ENCODE data around the gene PTPRCAP. TPM values are rescaled to one million over a fixed set of nuclear protein-coding genes. Genes with fewer than 3 reads are reported as not detected.

The PTPRCAP gene
- total RNA-seq, 1 experiment from 2014 or later = 1.7 TPM

GRCh38 chr11:67396587-67397389, 40.7 kb downstream of the PTPRCAP start:
- Histone ChIP-seq H4K5ac (ENCODE audit: insufficient read length, low read depth, low read length) (no peak overlapping the region), H2BK120ac (ENCODE audit: low read depth, low read length, poor library complexity, severe bottlenecking) (no peak overlapping the region), H3K14ac (ENCODE audit: insufficient read depth, low read length) (no peak overlapping the region), H3K79me1 (ENCODE audit: insufficient read depth, low read depth, low read length, poor library complexity, severe bottlenecking) (peaks cover 3% of the 10 kb centered on the region), H3K23me2 (ENCODE audit: insufficient read length, low read depth, low read length, poor library complexity, severe bottlenecking) (peaks cover 11% of the 10 kb centered on the region), H3K9ac (ENCODE audit: extremely low read depth, insufficient read length, low read length) (no peak overlapping the region), H3K56ac (ENCODE audit: insufficient read length, low read depth, low read length) (no peak overlapping the region), H4K20me1 (ENCODE audit: control insufficient read depth, insufficient read depth, insufficient read length) (no peaks in the 10 kb centered on the region), H2BK5ac (ENCODE audit: insufficient read length, low read length) (no peak overlapping the region), H3T11ph (ENCODE audit: low read length) (no peak overlapping the region), H3K27me3 (ENCODE audit: insufficient read depth, low read length) (no peaks in the 10 kb centered on the region), H2BK20ac (ENCODE audit: low read depth, low read length, poor library complexity, severe bottlenecking) (no peak overlapping the region), H3K4me1 (ENCODE audit: insufficient read depth, low read length) (peaks cover 2% of the 10 kb centered on the region; the same call in 1 of the 2 replicates), H2BK15ac (ENCODE audit: low read depth, low read length) (no peak overlapping the region), H3K4ac (ENCODE audit: low read depth, low read length) (no peak overlapping the region), H2AFZ (ENCODE audit: low read length) (no peak overlapping the region), H3K4me2 (ENCODE audit: insufficient read depth, insufficient read length, low read length) (no peak overlapping the region), H3K9me3 (ENCODE audit: control insufficient read depth, low read depth, low read length) (no peaks in the 10 kb centered on the region), H3K18ac (ENCODE audit: insufficient read length, low read depth, low read length) (no peak overlapping the region), H2AK5ac (ENCODE audit: insufficient read length, low read length) (no peak overlapping the region), H3K23ac (ENCODE audit: insufficient read length, low read depth, low read length) (no peak overlapping the region), H4K8ac (replicated peaks; ENCODE audit: insufficient read length, low read depth, low read length) (no peak overlapping the region), H4K91ac (ENCODE audit: insufficient read length, low read depth, low read length) (no peak overlapping the region), H2BK12ac (ENCODE audit: insufficient read length, low read depth, low read length) (no peak overlapping the region), H3K27ac (ENCODE audit: insufficient read length, low read depth, low read length) (no peak overlapping the region), H3K79me2 (ENCODE audit: insufficient read depth, low read length) (peaks cover 4% of the 10 kb centered on the region; the same call in 1 of the 2 replicates)
- peaks cover 23 to 25% of the 10 kb centered on the region in 2 experiments for H3K4me1 Mint-ChIP-seq
- peak; percentile 80 for DNase-seq
- peak overlapping the region in 1 of 2 experiments; percentile 67; a peak in 4 of 5 replicates for H3K4me3 Mint-ChIP-seq
- no peaks in the 10 kb centered on the region; a peak in 1 of 5 replicates for H3K9me3 Mint-ChIP-seq
- no CpG with 5 or more reads among the region's 13 CpGs for WGBS (ENCODE audit: extremely low coverage, insufficient read length, low lambda C conversion rate)
- TF ChIP-seq, protein P1, sequence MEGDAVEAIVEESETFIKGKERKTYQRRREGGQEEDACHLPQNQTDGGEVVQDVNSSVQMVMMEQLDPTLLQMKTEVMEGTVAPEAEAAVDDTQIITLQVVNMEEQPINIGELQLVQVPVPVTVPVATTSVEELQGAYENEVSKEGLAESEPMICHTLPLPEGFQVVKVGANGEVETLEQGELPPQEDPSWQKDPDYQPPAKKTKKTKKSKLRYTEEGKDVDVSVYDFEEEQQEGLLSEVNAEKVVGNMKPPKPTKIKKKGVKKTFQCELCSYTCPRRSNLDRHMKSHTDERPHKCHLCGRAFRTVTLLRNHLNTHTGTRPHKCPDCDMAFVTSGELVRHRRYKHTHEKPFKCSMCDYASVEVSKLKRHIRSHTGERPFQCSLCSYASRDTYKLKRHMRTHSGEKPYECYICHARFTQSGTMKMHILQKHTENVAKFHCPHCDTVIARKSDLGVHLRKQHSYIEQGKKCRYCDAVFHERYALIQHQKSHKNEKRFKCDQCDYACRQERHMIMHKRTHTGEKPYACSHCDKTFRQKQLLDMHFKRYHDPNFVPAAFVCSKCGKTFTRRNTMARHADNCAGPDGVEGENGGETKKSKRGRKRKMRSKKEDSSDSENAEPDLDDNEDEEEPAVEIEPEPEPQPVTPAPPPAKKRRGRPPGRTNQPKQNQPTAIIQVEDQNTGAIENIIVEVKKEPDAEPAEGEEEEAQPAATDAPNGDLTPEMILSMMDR (conservative IDR thresholded peaks at IDR 0.05) = no peak
- peaks cover 21 to 57% (median 51%) of the 10 kb centered on the region in 3 experiments for H3K36me3 Mint-ChIP-seq (ENCODE audit: insufficient read depth in 1 of 3, low read depth in 3 of 3)
- H3K27me3 Mint-ChIP-seq (ENCODE audit: low read depth) = no peaks in the 10 kb centered on the region
- H3K27ac Mint-ChIP-seq = peak overlapping the region; percentile 86 to 90 (median 88); a peak in 6 of 7 replicates
